Caco-2 (cell line): ENCODE data around the gene CLIP1. TPM values are rescaled to one million over a fixed set of nuclear protein-coding genes. Genes with fewer than 3 reads are reported as not detected.
"Not testable (repeated sequence)": the region's sequence is repeated elsewhere in the genome, so short reads cannot be mapped to it uniquely, and the experiment has no call there.

Experiments used
- BruUV-seq: library from RNA; stranded (reverse); fragments of 400-500 nt; replicated peaks from 2 replicates; lab custom pipeline; 2021; lab: Mats Ljungman, UMichigan
- CTCF ChIA-PET: fragments of 300-600 bp; sonication (Branson Sonifier 250); formaldehyde crosslinking; loops from one replicate; lab custom pipeline; 2022; ENCODE audit warnings: antibody characterized with exemption; lab: Charles Lee
- POLR2A ChIA-PET: fragments of 300-600 bp; sonication (Branson Sonifier 250); formaldehyde crosslinking; loops from one replicate; lab custom pipeline; 2022; ENCODE audit warnings: antibody characterized with exemption; lab: Charles Lee
- DNase-seq, 2 experiments: peaks; one replicate each; pipeline versions ENCODE4 v3.0.0 to v3.0.0-alpha.2; 2020 to 2022
- H3K27me3 ChIP-seq: replicated peaks from 2 replicates; pipeline ENCODE4 v1.6.0; 2011; ENCODE audit warnings: low read length; ENCODE audit not compliant: control insufficient read depth, insufficient read depth
- H3K36me3 ChIP-seq: 2 replicates; pipeline ENCODE4 v1.5.1; 2011; ENCODE audit warnings: low read length; ENCODE audit not compliant: control insufficient read depth, insufficient read depth
- H3K4me1 ChIP-seq: fragments of 250-450 bp; sonication (Bioruptor Pico); 2 replicates; pipeline ENCODE4 v1.5.1; 2020; ENCODE audit warnings: mild to moderate bottlenecking
- H3K4me3 ChIP-seq: 2 replicates; pipeline ENCODE4 v1.5.1; 2011; ENCODE audit warnings: low read depth, mild to moderate bottlenecking, control low read depth, low read length
- H3K9me3 ChIP-seq: fragments of 250-450 bp; sonication (Bioruptor Pico); 2 replicates; pipeline ENCODE4 v1.5.1; 2020; ENCODE audit warnings: mild to moderate bottlenecking, moderate library complexity
- H3K27ac Mint-ChIP-seq: one replicate; pipeline ENCODE4 v1.8.0; 2022; ENCODE audit warnings: mixed read lengths; ENCODE audit not compliant: unreplicated experiment
- H3K27me3 Mint-ChIP-seq: one replicate; pipeline ENCODE4 v1.8.0; 2022; ENCODE audit warnings: mixed read lengths; ENCODE audit not compliant: insufficient read depth, unreplicated experiment
- H3K36me3 Mint-ChIP-seq: one replicate; pipeline ENCODE4 v1.8.0; 2022; ENCODE audit warnings: mild to moderate bottlenecking, mixed read lengths; ENCODE audit not compliant: insufficient read depth, unreplicated experiment
- H3K4me1 Mint-ChIP-seq: one replicate; pipeline ENCODE4 v1.8.0; 2022; ENCODE audit warnings: low read depth, mixed read lengths; ENCODE audit not compliant: unreplicated experiment
- H3K4me3 Mint-ChIP-seq: one replicate; pipeline ENCODE4 v1.8.0; 2022; ENCODE audit warnings: mild to moderate bottlenecking, moderate library complexity, mixed read lengths; ENCODE audit not compliant: unreplicated experiment
- H3K9me3 Mint-ChIP-seq: one replicate; pipeline ENCODE4 v1.8.0; 2022; ENCODE audit warnings: mixed read lengths; ENCODE audit not compliant: unreplicated experiment
- intact Hi-C: fragments of 100-400 bp; cut with micrococcal nuclease; formaldehyde crosslinking; loops from one replicate; pipeline ENCODE4 v1.10.0; 2022; ENCODE audit not compliant: unreplicated experiment
- total RNA-seq: library from RNA; stranded (reverse); gene quantifications from 2 replicates; pipeline ENCODE4 v1.2.3, GENCODE V29; 2022
- TF ChIP-seq, protein P1 (sequence below), 2 experiments: fragments of 200-600 bp in 1 of 2; IDR thresholded peaks; 1 replicate in 1 of 2; 2 replicates in 1 of 2; pipeline versions ENCODE4 v1.5.1 to v1.8.0; 2011 to 2022; ENCODE audit warnings: antibody characterized with exemption in 1 of 2, control low read depth in 1 of 2, inconsistent platforms in 1 of 2, low read depth in 1 of 2, low read length in 1 of 2, mild to moderate bottlenecking in 1 of 2, moderate library complexity in 1 of 2; ENCODE audit not compliant: insufficient read depth in 1 of 2, severe bottlenecking in 1 of 2, unreplicated experiment in 1 of 2

The CLIP1 gene
- total RNA-seq, 1 experiment from 2014 or later = 85.0 TPM

GRCh38 chr12:122382919-122383350 is 39.5 kb downstream of the CLIP1 start:
- no peaks in the 10 kb centered on the region for H3K36me3 ChIP-seq
- BruUV-seq = no TSS peak
- Mint-ChIP-seq H3K27ac (no peak overlapping the region), H3K9me3 (no peaks in the 10 kb centered on the region), H3K4me1 (no peaks in the 10 kb centered on the region), H3K36me3 (peaks cover 51% of the 10 kb centered on the region), H3K4me3 (no peak overlapping the region), H3K27me3 (no peaks in the 10 kb centered on the region)
- H3K27me3 ChIP-seq = no peaks in the 10 kb centered on the region
- TF ChIP-seq, protein P1, sequence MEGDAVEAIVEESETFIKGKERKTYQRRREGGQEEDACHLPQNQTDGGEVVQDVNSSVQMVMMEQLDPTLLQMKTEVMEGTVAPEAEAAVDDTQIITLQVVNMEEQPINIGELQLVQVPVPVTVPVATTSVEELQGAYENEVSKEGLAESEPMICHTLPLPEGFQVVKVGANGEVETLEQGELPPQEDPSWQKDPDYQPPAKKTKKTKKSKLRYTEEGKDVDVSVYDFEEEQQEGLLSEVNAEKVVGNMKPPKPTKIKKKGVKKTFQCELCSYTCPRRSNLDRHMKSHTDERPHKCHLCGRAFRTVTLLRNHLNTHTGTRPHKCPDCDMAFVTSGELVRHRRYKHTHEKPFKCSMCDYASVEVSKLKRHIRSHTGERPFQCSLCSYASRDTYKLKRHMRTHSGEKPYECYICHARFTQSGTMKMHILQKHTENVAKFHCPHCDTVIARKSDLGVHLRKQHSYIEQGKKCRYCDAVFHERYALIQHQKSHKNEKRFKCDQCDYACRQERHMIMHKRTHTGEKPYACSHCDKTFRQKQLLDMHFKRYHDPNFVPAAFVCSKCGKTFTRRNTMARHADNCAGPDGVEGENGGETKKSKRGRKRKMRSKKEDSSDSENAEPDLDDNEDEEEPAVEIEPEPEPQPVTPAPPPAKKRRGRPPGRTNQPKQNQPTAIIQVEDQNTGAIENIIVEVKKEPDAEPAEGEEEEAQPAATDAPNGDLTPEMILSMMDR (IDR thresholded peaks at IDR 0.05; ENCODE audit: insufficient read depth in 1 of 2, low read depth in 1 of 2, low read length in 1 of 2, severe bottlenecking in 1 of 2, unreplicated experiment in 1 of 2) = no peak
- POLR2A ChIA-PET = no interaction called here
- CTCF ChIA-PET = interaction anchor here (0.6 kb wide), 1 partner anchor 113 kb away, joined by 4 read pairs; no protein-coding TSS in a partner anchor
- no peak overlapping the region for H3K4me3 ChIP-seq
- H3K4me1 ChIP-seq = no peaks in the 10 kb centered on the region
- DNase-seq = no peak
- no peaks in the 10 kb centered on the region for H3K9me3 ChIP-seq
- intact Hi-C loops = no loop called here

- H3K9me3 Mint-ChIP-seq = no peaks in the 10 kb centered on the region
- Histone ChIP-seq H3K9me3 (no peaks in the 10 kb centered on the region), H3K36me3 (no peaks in the 10 kb centered on the region), H3K27me3 (no peaks in the 10 kb centered on the region), H3K4me3 (no peak overlapping the region), H3K4me1 (no peaks in the 10 kb centered on the region)
- peaks cover 61% of the 10 kb centered on the region for H3K36me3 Mint-ChIP-seq
- TF ChIP-seq, protein P1 (IDR thresholded peaks at IDR 0.05; ENCODE audit: insufficient read depth in 1 of 2, low read depth in 1 of 2, low read length in 1 of 2, severe bottlenecking in 1 of 2, unreplicated experiment in 1 of 2) = no peak
- ChIA-PET CTCF (no interaction called here), POLR2A (no interaction called here)
- no peak overlapping the region for H3K27ac Mint-ChIP-seq
- no peaks in the 10 kb centered on the region for H3K4me1 Mint-ChIP-seq
- intact Hi-C loops = no loop called here
- BruUV-seq = no TSS peak
- no peak overlapping the region for H3K4me3 Mint-ChIP-seq
- no peaks in the 10 kb centered on the region for H3K27me3 Mint-ChIP-seq
- no peak for DNase-seq
Observed at GRCh38 chr12:122381021-122381420, 41.4 kb downstream of the CLIP1 start.

GRCh38 chr12:122376751-122377150 is 45.7 kb downstream of the CLIP1 start:
- H3K4me3 Mint-ChIP-seq, H3K27me3 ChIP-seq, H3K9me3 ChIP-seq, intact Hi-C loops, BruUV-seq, H3K4me1 Mint-ChIP-seq, DNase-seq, H3K9me3 Mint-ChIP-seq, H3K36me3 ChIP-seq, POLR2A ChIA-PET, CTCF ChIA-PET, H3K4me3 ChIP-seq, H3K27ac Mint-ChIP-seq, H3K4me1 ChIP-seq, H3K27me3 Mint-ChIP-seq: not testable (repeated sequence)
- peaks cover 58% of the 10 kb centered on the region for H3K36me3 Mint-ChIP-seq

DNA sequence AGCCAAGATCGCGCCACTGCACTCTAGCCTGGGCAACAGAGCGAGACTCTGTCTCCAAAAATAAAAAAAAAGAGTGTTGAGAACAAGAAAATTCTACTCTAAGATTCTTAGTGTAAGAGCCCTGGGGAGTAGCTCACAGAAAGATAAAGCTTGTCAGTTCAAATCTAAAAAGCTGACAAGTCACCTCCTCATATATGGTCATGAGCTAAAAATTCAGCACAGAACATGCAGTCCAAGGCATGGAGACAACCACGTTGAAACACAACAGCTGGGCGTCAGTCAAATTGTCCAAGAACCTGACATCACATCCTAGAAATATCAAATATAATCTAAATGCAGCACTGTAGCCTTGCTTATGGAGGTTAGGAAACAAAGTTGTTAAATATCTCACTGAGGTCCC is 47.8 kb downstream of the CLIP1 start:
- intact Hi-C loops = no loop called here
- peaks cover 63% of the 10 kb centered on the region for H3K36me3 Mint-ChIP-seq
- no peaks in the 10 kb centered on the region for H3K36me3 ChIP-seq

More for the DNA sequence above, 47.8 kb downstream of the CLIP1 start:
- H3K9me3 ChIP-seq = no peaks in the 10 kb centered on the region
- H3K27ac Mint-ChIP-seq = no peak overlapping the region
- ChIA-PET CTCF (no interaction called here), POLR2A (no interaction called here)
- H3K27me3 ChIP-seq = no peaks in the 10 kb centered on the region
- no peak overlapping the region for H3K4me3 Mint-ChIP-seq
- peaks cover under 1% of the 10 kb centered on the region for H3K4me1 Mint-ChIP-seq
- BruUV-seq = no TSS peak
- H3K9me3 Mint-ChIP-seq = no peaks in the 10 kb centered on the region
- no peak for DNase-seq
- peaks cover under 1% of the 10 kb centered on the region for H3K4me1 ChIP-seq
- no peak overlapping the region for H3K4me3 ChIP-seq
- no peaks in the 10 kb centered on the region for H3K27me3 Mint-ChIP-seq
- TF ChIP-seq, protein P1 (IDR thresholded peaks at IDR 0.05; ENCODE audit: insufficient read depth in 1 of 2, low read depth in 1 of 2, low read length in 1 of 2, severe bottlenecking in 1 of 2, unreplicated experiment in 1 of 2) = no peak
